H1 (cell line): ENCODE data around the gene TFB1M. TPM values are rescaled to one million over a fixed set of nuclear protein-coding genes. Genes with fewer than 3 reads are reported as not detected.
A peak's percentile ranks its signal among the peaks of the same experiment; 100 is the strongest.

ENCODE experiments used
- ASH2L ChIP-seq: fragments of 200-600, 300-600 bp; sonication (generic); IDR thresholded peaks from one replicate; pipeline ENCODE4 v1.7.1; 2017; ENCODE audit warnings: low read length
- BCL11A ChIP-seq, 2 experiments: IDR thresholded peaks; one replicate each; pipeline ENCODE4 v1.6.1; 2011; ENCODE audit warnings: low read depth in 2 of 2, low read length in 2 of 2, mild to moderate bottlenecking in 2 of 2
- CBX5 ChIP-seq: fragments of 300-800, 300-1000 bp; sonication (generic); IDR thresholded peaks from 2 replicates; pipeline ENCODE4 v1.7.1; 2016; ENCODE audit warnings: antibody characterized with exemption, low read length, low read depth
- CREB1 ChIP-seq: IDR thresholded peaks from 2 replicates; pipeline ENCODE4 v1.6.1; 2012; ENCODE audit warnings: inconsistent platforms
- CTBP2 ChIP-seq: IDR thresholded peaks from 2 replicates; pipeline ENCODE4 v1.7.0; 2011; ENCODE audit warnings: borderline replicate concordance, mild to moderate bottlenecking, moderate library complexity, mixed read lengths, low read length; ENCODE audit not compliant: insufficient read depth, insufficient read length
- GABPA ChIP-seq: IDR thresholded peaks from 2 replicates; pipeline ENCODE4 v1.6.1; 2011; ENCODE audit warnings: mild to moderate bottlenecking, low read length, moderate library complexity, borderline replicate concordance; ENCODE audit not compliant: insufficient read depth
- HDAC2 ChIP-seq, 2 experiments: fragments of 300-600 bp in 1 of 2; sonication (generic) in 1 of 2; IDR thresholded peaks; 2 replicates each; pipeline ENCODE4 v1.6.1; 2011 to 2012; ENCODE audit warnings: low read depth in 2 of 2, low read length in 2 of 2, mild to moderate bottlenecking in 2 of 2, moderate library complexity in 2 of 2, borderline replicate concordance in 1 of 2, inconsistent platforms in 1 of 2
- HDAC6 ChIP-seq: IDR thresholded peaks from one replicate; pipeline ENCODE4 v1.7.1; 2012; ENCODE audit warnings: low read depth, mild to moderate bottlenecking, inconsistent platforms, low read length, moderate library complexity
- KDM4A ChIP-seq: IDR thresholded peaks from one replicate; pipeline ENCODE4 v1.7.1; 2012; ENCODE audit warnings: low read depth, mild to moderate bottlenecking, moderate library complexity, low read length, inconsistent platforms; ENCODE audit not compliant: severe bottlenecking
- PHF8 ChIP-seq: fragments of 200-600 bp; sonication (generic); conservative IDR thresholded peaks from 2 replicates; pipeline ENCODE4 v1.7.1; 2012; ENCODE audit warnings: low read depth, mild to moderate bottlenecking, inconsistent platforms, low read length, moderate library complexity
- POLR2A ChIP-seq, 2 experiments: IDR thresholded peaks; 1 replicate in 1 of 2; 2 replicates in 1 of 2; pipeline ENCODE4 v1.6.1; 2011; ENCODE audit warnings: low read depth in 2 of 2, low read length in 2 of 2, mild to moderate bottlenecking in 2 of 2; ENCODE audit errors: control extremely low read depth in 1 of 2
- TAF1 ChIP-seq: IDR thresholded peaks from 2 replicates; pipeline ENCODE4 v1.6.1; 2011; ENCODE audit warnings: mild to moderate bottlenecking, low read depth, low read length
- TBP ChIP-seq: IDR thresholded peaks from 2 replicates; pipeline ENCODE4 v1.6.1; 2011; ENCODE audit warnings: low read depth, low read length, improper control_type of control experiment
- ZNF274 ChIP-seq: IDR thresholded peaks from 2 replicates; pipeline ENCODE4 v1.7.0; 2012; ENCODE audit warnings: low read length, borderline replicate concordance; ENCODE audit errors: extremely low read depth
- polyA plus RNA-seq, 7 experiments: library from polyadenylated mRNA; depleted of rRNA in 3 of 7; stranded (reverse) in 5 of 7; unstranded in 2 of 7; fragments of >200 nt in 5 of 7; fragments of 200-250 nt in 2 of 7; gene quantifications; 1 replicate in 5 of 7; 2 replicates in 1 of 7; 4 replicates in 1 of 7; pipeline versions ENCODE4 v1.2.1 to v1.2.3, GENCODE V29; 2011 to 2013; ENCODE audit warnings: missing spikeins in 2 of 7, mixed read lengths in 2 of 7
- total RNA-seq: library from RNA; stranded (reverse); fragmentation: NEBNext Ultra II Directional; extraction: Animal tissue kit (Norgen Biotek cat#: 25700); gene quantifications from 2 replicates; pipeline ENCODE4 v1.2.1, GENCODE V29; 2021
- TF ChIP-seq, protein P1 (sequence below): IDR thresholded peaks from 2 replicates; pipeline ENCODE4 v1.6.1; 2012; ENCODE audit warnings: low read length, inconsistent platforms

The TFB1M gene
- total and polyA plus RNA-seq, 2 of the 8 experiments (the other 6 are each of a cell fraction or from before 2014, with no cell fraction given), result 28.2 to 49.4 TPM

DNA sequence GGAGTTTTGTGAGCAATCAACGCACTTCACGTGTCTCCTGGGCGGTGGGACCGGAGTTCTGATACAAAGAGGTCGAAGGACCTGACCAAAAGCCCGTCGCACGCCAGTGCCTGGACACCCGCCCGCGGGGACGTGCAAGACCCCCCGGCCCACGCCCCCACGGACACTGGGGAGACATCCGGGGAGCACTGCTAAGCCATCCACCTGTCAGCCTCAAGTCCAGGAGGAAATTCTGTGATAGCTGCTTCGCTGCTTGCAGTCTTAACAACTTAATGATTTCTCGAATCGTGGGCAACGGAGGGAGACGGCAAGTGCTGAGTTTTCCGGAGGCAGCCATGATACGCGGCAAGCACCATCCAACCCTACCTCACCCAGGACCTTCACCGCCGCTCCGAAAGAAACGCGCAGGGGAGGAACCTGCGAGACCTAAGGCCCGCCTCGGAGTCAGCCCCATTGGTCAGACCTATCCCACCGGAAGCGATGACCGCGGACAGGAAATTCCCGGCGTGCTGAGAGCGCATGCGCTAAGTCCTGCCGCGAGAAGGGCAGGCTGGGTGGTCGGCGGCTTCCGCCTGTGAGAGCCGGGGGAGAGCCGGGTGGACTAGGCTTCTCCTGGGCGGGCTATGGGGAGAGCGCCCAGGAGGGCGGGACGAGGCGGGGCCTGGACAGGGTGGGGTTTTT lies at the start of gene TFB1M (continued):
- TF ChIP-seq TBP (peak; percentile 52; the same call in 1 of the 2 replicates), TAF1 (peak; percentile 69), HDAC6 (no peak), CREB1 (no peak), HDAC2 (IDR thresholded peaks at IDR 0.05; ENCODE audit: borderline replicate concordance in 1 of 2, low read depth in 2 of 2, low read length in 2 of 2) (peak in 1 of 2 experiments; percentile 15; a peak in 1 of 4 replicates), ASH2L (peak; percentile 95), BCL11A (IDR thresholded peaks at IDR 0.05; ENCODE audit: low read depth in 2 of 2, low read length in 2 of 2) (no peak), ZNF274 (no peak), CBX5 (no peak), CTBP2 (no peak), KDM4A (peak; percentile 87), GABPA (peak; percentile 72; the same call in 1 of the 2 replicates), POLR2A (IDR thresholded peaks at IDR 0.05; ENCODE audit: control extremely low read depth in 1 of 2, low read depth in 2 of 2, low read length in 2 of 2) (peak; percentile 59 to 85), PHF8 (peak; percentile 77)
- TF ChIP-seq, protein P1, sequence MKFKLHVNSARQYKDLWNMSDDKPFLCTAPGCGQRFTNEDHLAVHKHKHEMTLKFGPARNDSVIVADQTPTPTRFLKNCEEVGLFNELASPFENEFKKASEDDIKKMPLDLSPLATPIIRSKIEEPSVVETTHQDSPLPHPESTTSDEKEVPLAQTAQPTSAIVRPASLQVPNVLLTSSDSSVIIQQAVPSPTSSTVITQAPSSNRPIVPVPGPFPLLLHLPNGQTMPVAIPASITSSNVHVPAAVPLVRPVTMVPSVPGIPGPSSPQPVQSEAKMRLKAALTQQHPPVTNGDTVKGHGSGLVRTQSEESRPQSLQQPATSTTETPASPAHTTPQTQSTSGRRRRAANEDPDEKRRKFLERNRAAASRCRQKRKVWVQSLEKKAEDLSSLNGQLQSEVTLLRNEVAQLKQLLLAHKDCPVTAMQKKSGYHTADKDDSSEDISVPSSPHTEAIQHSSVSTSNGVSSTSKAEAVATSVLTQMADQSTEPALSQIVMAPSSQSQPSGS, result no peak; the same call in 1 of the 2 replicates
